ENCODE results near the gene FUT8. TPM values are rescaled to one million over a fixed set of nuclear protein-coding genes. Genes with fewer than 3 reads are reported as not detected.

The FUT8 gene
- total RNA-seq, 4 donors from 2014 or later = 6.5 to 11.3 (median 9.3) TPM

- DNase-seq (no peak), ATAC-seq (no peak)
- no peak overlapping the region for H3K27ac ChIP-seq
- no peak overlapping the region for H3K4me3 ChIP-seq
- H3K36me3 ChIP-seq = no peaks in the 10 kb centered on the region
- intact Hi-C loops (cut with DNase I; ENCODE audit: low total_unique reads) (no loop called here), in situ Hi-C loops (cut with MboI; ENCODE audit: low sequenced_read_pairs in 4 of 4) (no loop called here)
- H3K27me3 ChIP-seq = no peaks in the 10 kb centered on the region
- H3K4me1 ChIP-seq = peaks cover 5% of the 10 kb centered on the region in 2 donors
- no peak for TF ChIP-seq POLR2A (IDR thresholded peaks at IDR 0.05)
- TF ChIP-seq, protein P1, sequence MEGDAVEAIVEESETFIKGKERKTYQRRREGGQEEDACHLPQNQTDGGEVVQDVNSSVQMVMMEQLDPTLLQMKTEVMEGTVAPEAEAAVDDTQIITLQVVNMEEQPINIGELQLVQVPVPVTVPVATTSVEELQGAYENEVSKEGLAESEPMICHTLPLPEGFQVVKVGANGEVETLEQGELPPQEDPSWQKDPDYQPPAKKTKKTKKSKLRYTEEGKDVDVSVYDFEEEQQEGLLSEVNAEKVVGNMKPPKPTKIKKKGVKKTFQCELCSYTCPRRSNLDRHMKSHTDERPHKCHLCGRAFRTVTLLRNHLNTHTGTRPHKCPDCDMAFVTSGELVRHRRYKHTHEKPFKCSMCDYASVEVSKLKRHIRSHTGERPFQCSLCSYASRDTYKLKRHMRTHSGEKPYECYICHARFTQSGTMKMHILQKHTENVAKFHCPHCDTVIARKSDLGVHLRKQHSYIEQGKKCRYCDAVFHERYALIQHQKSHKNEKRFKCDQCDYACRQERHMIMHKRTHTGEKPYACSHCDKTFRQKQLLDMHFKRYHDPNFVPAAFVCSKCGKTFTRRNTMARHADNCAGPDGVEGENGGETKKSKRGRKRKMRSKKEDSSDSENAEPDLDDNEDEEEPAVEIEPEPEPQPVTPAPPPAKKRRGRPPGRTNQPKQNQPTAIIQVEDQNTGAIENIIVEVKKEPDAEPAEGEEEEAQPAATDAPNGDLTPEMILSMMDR (IDR thresholded peaks at IDR 0.05 in 4 of 5, conservative IDR thresholded peaks at IDR 0.05 in 1 of 5) = no peak
- H3K9me3 ChIP-seq = no peaks in the 10 kb centered on the region
Measured at GRCh38 chr14:65502676-65503124, 90.2 kb downstream of the FUT8 start.

DNA sequence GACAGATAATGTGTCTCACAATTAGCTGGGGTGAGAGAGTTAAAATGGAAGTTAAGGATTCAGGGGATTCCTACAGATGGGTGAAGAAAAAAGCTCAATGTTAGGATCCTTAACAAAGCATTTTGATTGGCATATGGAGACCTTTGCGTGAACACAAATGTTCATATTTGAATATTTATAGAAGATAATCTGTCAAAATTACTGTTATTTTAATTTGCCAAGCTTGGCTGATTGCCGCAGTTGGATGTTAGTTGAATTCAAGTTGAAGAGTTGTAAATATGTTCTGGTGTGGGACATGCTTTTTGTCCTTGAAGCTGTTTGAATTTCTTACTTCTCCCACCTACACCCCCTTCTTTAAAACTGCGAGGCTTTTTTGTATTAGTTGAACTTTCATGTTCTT lies 91.2 kb downstream of the FUT8 start:
- H3K36me3 ChIP-seq = no peaks in the 10 kb centered on the region
- TF ChIP-seq, protein P1 (IDR thresholded peaks at IDR 0.05 in 4 of 5, conservative IDR thresholded peaks at IDR 0.05 in 1 of 5) = no peak
- TF ChIP-seq POLR2A (IDR thresholded peaks at IDR 0.05) = no peak
- no peak for DNase-seq
- no peak overlapping the region for H3K27ac ChIP-seq
- no peak overlapping the region for H3K4me3 ChIP-seq
- in situ Hi-C loops (cut with MboI; ENCODE audit: low sequenced_read_pairs in 4 of 4) = no loop called here
- no peaks in the 10 kb centered on the region for H3K27me3 ChIP-seq
- ATAC-seq = no peak
- intact Hi-C loops (cut with DNase I; ENCODE audit: low total_unique reads) = no loop called here
- H3K9me3 ChIP-seq = no peaks in the 10 kb centered on the region
- H3K4me1 ChIP-seq = peaks cover 5% of the 10 kb centered on the region in 2 donors

- peaks cover 5% of the 10 kb centered on the region in 2 donors for H3K4me1 ChIP-seq
- no peak overlapping the region for H3K27ac ChIP-seq
- TF ChIP-seq, protein P1 (IDR thresholded peaks at IDR 0.05 in 4 of 5, conservative IDR thresholded peaks at IDR 0.05 in 1 of 5) = no peak
- no peak for TF ChIP-seq POLR2A (IDR thresholded peaks at IDR 0.05)
- no peak for DNase-seq
- in situ Hi-C loops (cut with MboI; ENCODE audit: low sequenced_read_pairs in 4 of 4) (no loop called here), intact Hi-C loops (cut with DNase I; ENCODE audit: low total_unique reads) (no loop called here)
- no peak for ATAC-seq
- no peaks in the 10 kb centered on the region for H3K27me3 ChIP-seq
- no peak overlapping the region for H3K4me3 ChIP-seq
- no peaks in the 10 kb centered on the region for H3K9me3 ChIP-seq
- H3K36me3 ChIP-seq = no peaks in the 10 kb centered on the region
Measured at GRCh38 chr14:65506801-65507200, 94.3 kb downstream of the FUT8 start.

- Histone ChIP-seq H3K36me3 (no peaks in the 10 kb centered on the region), H3K4me3 (no peak overlapping the region), H3K9me3 (no peaks in the 10 kb centered on the region), H3K27ac (no peak overlapping the region), H3K4me1 (no peaks in the 10 kb centered on the region), H3K27me3 (no peaks in the 10 kb centered on the region)
- DNase-seq (no peak), ATAC-seq (no peak)
- in situ Hi-C loops (cut with MboI; ENCODE audit: low sequenced_read_pairs in 4 of 4) (no loop called here), intact Hi-C loops (cut with DNase I; ENCODE audit: low total_unique reads) (no loop called here)
- no peak for TF ChIP-seq POLR2A (IDR thresholded peaks at IDR 0.05)
- TF ChIP-seq, protein P1 (IDR thresholded peaks at IDR 0.05 in 4 of 5, conservative IDR thresholded peaks at IDR 0.05 in 1 of 5) = no peak
Measured at GRCh38 chr14:65509842-65510241, 97.3 kb downstream of the FUT8 start.

DNA sequence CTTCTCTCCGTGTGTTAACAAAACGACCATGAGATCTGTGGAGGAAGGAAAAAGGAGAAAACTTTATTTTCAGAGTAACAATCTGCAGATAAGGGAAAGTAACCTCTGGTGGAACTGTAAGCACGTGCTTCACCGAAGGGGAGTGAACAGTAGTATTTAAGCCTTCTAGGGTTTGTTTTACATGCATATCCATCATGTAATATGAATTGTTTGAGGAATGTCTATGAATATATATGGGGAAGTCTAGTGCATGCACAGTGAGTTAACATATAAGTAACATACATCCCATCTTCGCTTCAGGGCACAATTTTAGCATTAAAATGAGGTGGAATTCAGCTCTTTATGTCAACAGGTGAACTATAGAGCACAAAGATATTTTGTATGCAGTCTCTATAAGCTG lies 101.1 kb downstream of the FUT8 start:
- no peak for DNase-seq
- in situ Hi-C loops (cut with MboI; ENCODE audit: low sequenced_read_pairs in 4 of 4) = no loop called here
- Histone ChIP-seq H3K27ac (no peak overlapping the region), H3K27me3 (no peaks in the 10 kb centered on the region), H3K4me3 (no peak overlapping the region), H3K9me3 (no peaks in the 10 kb centered on the region), H3K36me3 (no peaks in the 10 kb centered on the region), H3K4me1 (no peaks in the 10 kb centered on the region)
- no peak for TF ChIP-seq POLR2A (IDR thresholded peaks at IDR 0.05)
- TF ChIP-seq, protein P1 (IDR thresholded peaks at IDR 0.05 in 4 of 5, conservative IDR thresholded peaks at IDR 0.05 in 1 of 5) = no peak
- intact Hi-C loops (cut with DNase I; ENCODE audit: low total_unique reads) = no loop called here
- no peak for ATAC-seq

All from gastrocnemius medialis (tissue), 4 donors.